ENCODE data around the gene SH3RF1.
A peak's percentile ranks its signal among the peaks of the same experiment; 100 is the strongest.

DNA sequence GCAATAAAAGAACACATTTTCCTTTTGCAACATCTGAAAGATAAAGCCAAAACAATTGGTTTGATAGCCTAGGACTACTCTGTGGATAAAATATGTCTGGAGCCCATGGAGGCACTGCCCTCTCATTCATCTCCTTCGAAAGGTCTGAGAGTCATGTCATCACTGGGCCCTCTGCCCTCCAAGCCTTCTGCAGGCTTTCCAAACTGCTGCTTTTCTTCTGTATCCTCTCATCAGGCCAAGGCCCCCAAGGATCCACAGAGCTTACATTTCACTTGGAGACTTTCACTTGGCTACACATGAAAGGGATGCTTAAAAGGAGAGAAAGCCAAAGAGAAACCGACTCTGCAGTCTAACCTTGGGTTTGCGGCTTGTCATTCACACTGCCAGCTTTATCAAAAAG lies 109.9 kb downstream of the SH3RF1 start:
- TF ChIP-seq, protein P1, sequence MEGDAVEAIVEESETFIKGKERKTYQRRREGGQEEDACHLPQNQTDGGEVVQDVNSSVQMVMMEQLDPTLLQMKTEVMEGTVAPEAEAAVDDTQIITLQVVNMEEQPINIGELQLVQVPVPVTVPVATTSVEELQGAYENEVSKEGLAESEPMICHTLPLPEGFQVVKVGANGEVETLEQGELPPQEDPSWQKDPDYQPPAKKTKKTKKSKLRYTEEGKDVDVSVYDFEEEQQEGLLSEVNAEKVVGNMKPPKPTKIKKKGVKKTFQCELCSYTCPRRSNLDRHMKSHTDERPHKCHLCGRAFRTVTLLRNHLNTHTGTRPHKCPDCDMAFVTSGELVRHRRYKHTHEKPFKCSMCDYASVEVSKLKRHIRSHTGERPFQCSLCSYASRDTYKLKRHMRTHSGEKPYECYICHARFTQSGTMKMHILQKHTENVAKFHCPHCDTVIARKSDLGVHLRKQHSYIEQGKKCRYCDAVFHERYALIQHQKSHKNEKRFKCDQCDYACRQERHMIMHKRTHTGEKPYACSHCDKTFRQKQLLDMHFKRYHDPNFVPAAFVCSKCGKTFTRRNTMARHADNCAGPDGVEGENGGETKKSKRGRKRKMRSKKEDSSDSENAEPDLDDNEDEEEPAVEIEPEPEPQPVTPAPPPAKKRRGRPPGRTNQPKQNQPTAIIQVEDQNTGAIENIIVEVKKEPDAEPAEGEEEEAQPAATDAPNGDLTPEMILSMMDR (IDR thresholded peaks at IDR 0.05): no peak
- TF ChIP-seq EP300 (IDR thresholded peaks at IDR 0.05): peak in 1 of 2 donors; percentile 19
